Transverse colon (tissue), 4 donors: ENCODE measurements around the gene KNOP1. TPM values are rescaled to one million over a fixed set of nuclear protein-coding genes. Genes with fewer than 3 reads are reported as not detected.

Experiments used
- DNase-seq: peaks from one replicate; pipeline ENCODE4 v3.0.0-alpha.2; 2019
- H3K27ac ChIP-seq, 4 donors: fragments of 200-600 bp; sonication (generic); 2 replicates each; pipeline ENCODE4 v1.5.1; 2016 to 2018; ENCODE audit warnings: inconsistent platforms in 4 of 4
- H3K27me3 ChIP-seq: fragments of 200-600 bp; sonication (generic); 2 replicates; pipeline ENCODE4 v1.5.1; 2017; ENCODE audit warnings: inconsistent platforms
- H3K36me3 ChIP-seq, 4 donors: fragments of 200-600 bp; sonication (generic); 2 replicates each; pipeline ENCODE4 v1.5.1; 2017 to 2019; ENCODE audit warnings: inconsistent platforms in 4 of 4
- H3K4me1 ChIP-seq, 4 donors: fragments of 200-600 bp; sonication (generic); 2 replicates each; pipeline ENCODE4 v1.5.1; 2017 to 2020; ENCODE audit warnings: inconsistent platforms in 4 of 4
- H3K4me3 ChIP-seq, 4 donors: fragments of 200-600 bp; sonication (generic); 1 replicate in 1 of 4; 2 replicates in 3 of 4; pipeline versions ENCODE4 v1.5.1 to v1.6.1; 2017 to 2019; ENCODE audit warnings: inconsistent platforms in 4 of 4
- H3K9me3 ChIP-seq, 2 donors: fragments of 200-600 bp; sonication (generic); 2 replicates each; pipeline ENCODE4 v1.5.1; 2017 to 2019; ENCODE audit warnings: inconsistent platforms in 2 of 2
- CTCF ChIP-seq, 5 experiments: fragments of 200-600 bp in 3 of 5; fragments of 450-650 bp in 2 of 5; sonication (generic) in 3 of 5; IDR thresholded peaks; 1 replicate in 2 of 5; 2 replicates in 3 of 5; pipeline ENCODE4 v1.5.1; 2016 to 2017; ENCODE audit warnings: antibody characterized with exemption in 5 of 5, inconsistent platforms in 3 of 5, mild to moderate bottlenecking in 2 of 5, moderate library complexity in 1 of 5
- EP300 ChIP-seq: sonication (generic); formaldehyde crosslinking; IDR thresholded peaks from one replicate; pipeline ENCODE4 v1.6.1; 2017; ENCODE audit warnings: antibody characterized with exemption, low read depth
- POLR2A ChIP-seq: fragments of 450-650 bp; IDR thresholded peaks from one replicate; pipeline ENCODE4 v1.6.1; 2016; ENCODE audit warnings: antibody characterized with exemption, mild to moderate bottlenecking, moderate library complexity
- POLR2AphosphoS5 ChIP-seq, 3 donors: sonication (generic); formaldehyde crosslinking; IDR thresholded peaks; one replicate each; pipeline ENCODE4 v1.6.1; 2016; ENCODE audit warnings: antibody characterized with exemption in 3 of 3
- WGBS, 2 donors: methylation state at CpG; one replicate each; pipeline ENCODE4 v1.1.5; 2018; ENCODE audit warnings: low coverage in 1 of 2; 5-methylcytosine and 5-hydroxymethylcytosine counted together
- in situ Hi-C, 4 donors: fragments of 200-750 bp; cut with MboI; loops; one replicate each; pipeline versions ENCODE4 v1.15.0 to v1.15.1; 2017; ENCODE audit warnings: low sequenced_read_pairs in 3 of 4, low pct_ligation_motif_present in 1 of 4, low pct_unique_long_range_greater_than_20kb in 1 of 4
- intact Hi-C: fragments of 100-400 bp; cut with DNase I; formaldehyde crosslinking; loops from one replicate; pipeline ENCODE4 v1.15.1; 2023; ENCODE audit warnings: low total_unique reads
- total RNA-seq, 4 donors: library from RNA; depleted of rRNA; stranded (reverse); fragments of >200 nt; gene quantifications; one replicate each; pipeline ENCODE4 v1.1.0, GENCODE V29; 2016

Gene KNOP1
- total RNA-seq, 4 donors from 2014 or later, result 4.4 to 25.8 (median 12.7) TPM

- Histone ChIP-seq H3K27ac (peak overlapping the region in 2 of 4 donors; percentile 36 to 50), H3K9me3 (no peaks in the 10 kb centered on the region), H3K4me3 (no peak overlapping the region), H3K4me1 (peaks cover 0 to 30% (median 15%) of the 10 kb centered on the region in 4 donors), H3K36me3 (no peaks in the 10 kb centered on the region), H3K27me3 (no peaks in the 10 kb centered on the region)
- peak; percentile 14 for DNase-seq
- intact Hi-C loops, result no loop called here
- 41 to 45% methylated on average over 8 to 12 of the region's 12 CpGs for WGBS, 2 donors
- in situ Hi-C loops, result no loop called here
- no peak for TF ChIP-seq POLR2A
- TF ChIP-seq POLR2AphosphoS5 (IDR thresholded peaks at IDR 0.05), result no peak
- no peak for TF ChIP-seq CTCF (IDR thresholded peaks at IDR 0.05)
- TF ChIP-seq EP300, result no peak
Measured at GRCh38 chr16:19753815-19754643, 36.0 kb upstream of the KNOP1 start.

GRCh38 chr16:19751478-19752385, 33.7 kb upstream of the KNOP1 start:
- intact Hi-C loops, result no loop called here

GRCh38 chr16:19749571-19750080, 31.6 kb upstream of the KNOP1 start:
- no peak for TF ChIP-seq POLR2AphosphoS5 (IDR thresholded peaks at IDR 0.05)
- TF ChIP-seq POLR2A, result no peak
- TF ChIP-seq CTCF (IDR thresholded peaks at IDR 0.05), result no peak
- TF ChIP-seq EP300, result no peak
- H3K4me1 ChIP-seq, result peaks cover 0 to 20% (median 6%) of the 10 kb centered on the region in 4 donors
- DNase-seq, result no peak
- in situ Hi-C loops (no loop called here), intact Hi-C loops (no loop called here)
- H3K9me3 ChIP-seq, result no peaks in the 10 kb centered on the region
- no peak overlapping the region for H3K27ac ChIP-seq
- no peaks in the 10 kb centered on the region for H3K36me3 ChIP-seq
- WGBS, 2 donors, result 82 to 85% methylated on average over 3 to 4 of the region's 4 CpGs
- no peak overlapping the region for H3K4me3 ChIP-seq
- no peaks in the 10 kb centered on the region for H3K27me3 ChIP-seq

More at GRCh38 chr16:19751478-19752385, 33.7 kb upstream of the KNOP1 start:
- Histone ChIP-seq H3K4me3 (no peak overlapping the region), H3K4me1 (peaks cover 0 to 19% (median 7%) of the 10 kb centered on the region in 4 donors), H3K27ac (no peak overlapping the region), H3K36me3 (no peaks in the 10 kb centered on the region), H3K9me3 (no peaks in the 10 kb centered on the region), H3K27me3 (no peaks in the 10 kb centered on the region)
- 88 to 89% methylated on average over 5 to 6 of the region's 6 CpGs for WGBS, 2 donors
- TF ChIP-seq POLR2A (no peak), POLR2AphosphoS5 (IDR thresholded peaks at IDR 0.05) (no peak), EP300 (no peak), CTCF (IDR thresholded peaks at IDR 0.05) (no peak)
- in situ Hi-C loops, result no loop called here
- DNase-seq, result no peak
